ENCODE measurements around the gene DKC1.

The DKC1 gene

DNA sequence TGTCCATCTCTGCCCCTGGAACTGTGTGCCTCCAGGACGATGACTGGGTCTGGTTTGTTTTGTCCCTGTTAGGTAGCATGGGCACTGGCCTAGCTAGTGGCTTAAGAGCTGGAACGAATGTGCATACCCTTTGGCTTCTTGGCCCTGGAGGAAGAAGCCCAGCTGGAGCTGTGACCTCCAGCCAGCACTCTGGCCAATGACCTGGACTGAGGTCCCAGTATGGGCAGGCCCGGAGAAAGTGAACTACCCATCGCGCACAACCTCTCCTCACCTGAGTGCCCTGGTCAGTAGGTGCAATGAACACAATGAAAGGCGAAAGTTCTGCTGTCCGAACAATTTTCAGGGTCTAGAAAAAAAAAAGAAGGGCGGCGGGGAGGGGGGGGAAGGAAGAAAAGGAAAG is 18.3 kb downstream of the DKC1 start:
- TF ChIP-seq, protein P1, sequence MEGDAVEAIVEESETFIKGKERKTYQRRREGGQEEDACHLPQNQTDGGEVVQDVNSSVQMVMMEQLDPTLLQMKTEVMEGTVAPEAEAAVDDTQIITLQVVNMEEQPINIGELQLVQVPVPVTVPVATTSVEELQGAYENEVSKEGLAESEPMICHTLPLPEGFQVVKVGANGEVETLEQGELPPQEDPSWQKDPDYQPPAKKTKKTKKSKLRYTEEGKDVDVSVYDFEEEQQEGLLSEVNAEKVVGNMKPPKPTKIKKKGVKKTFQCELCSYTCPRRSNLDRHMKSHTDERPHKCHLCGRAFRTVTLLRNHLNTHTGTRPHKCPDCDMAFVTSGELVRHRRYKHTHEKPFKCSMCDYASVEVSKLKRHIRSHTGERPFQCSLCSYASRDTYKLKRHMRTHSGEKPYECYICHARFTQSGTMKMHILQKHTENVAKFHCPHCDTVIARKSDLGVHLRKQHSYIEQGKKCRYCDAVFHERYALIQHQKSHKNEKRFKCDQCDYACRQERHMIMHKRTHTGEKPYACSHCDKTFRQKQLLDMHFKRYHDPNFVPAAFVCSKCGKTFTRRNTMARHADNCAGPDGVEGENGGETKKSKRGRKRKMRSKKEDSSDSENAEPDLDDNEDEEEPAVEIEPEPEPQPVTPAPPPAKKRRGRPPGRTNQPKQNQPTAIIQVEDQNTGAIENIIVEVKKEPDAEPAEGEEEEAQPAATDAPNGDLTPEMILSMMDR (IDR thresholded peaks at IDR 0.05; ENCODE audit: low read depth, low read length): no peak
- peaks cover 8% of the 10 kb centered on the region for H3K27me3 ChIP-seq (ENCODE audit: insufficient read depth, low read depth, severe bottlenecking)
- no peak overlapping the region for H3K27ac ChIP-seq
- H3K4me3 ChIP-seq (ENCODE audit: low read depth, low read length): no peak overlapping the region
- DNase-seq: no peak
- peaks cover 51% of the 10 kb centered on the region for H3K36me3 ChIP-seq
- no peaks in the 10 kb centered on the region for H3K9me3 ChIP-seq (ENCODE audit: severe bottlenecking)

DNA sequence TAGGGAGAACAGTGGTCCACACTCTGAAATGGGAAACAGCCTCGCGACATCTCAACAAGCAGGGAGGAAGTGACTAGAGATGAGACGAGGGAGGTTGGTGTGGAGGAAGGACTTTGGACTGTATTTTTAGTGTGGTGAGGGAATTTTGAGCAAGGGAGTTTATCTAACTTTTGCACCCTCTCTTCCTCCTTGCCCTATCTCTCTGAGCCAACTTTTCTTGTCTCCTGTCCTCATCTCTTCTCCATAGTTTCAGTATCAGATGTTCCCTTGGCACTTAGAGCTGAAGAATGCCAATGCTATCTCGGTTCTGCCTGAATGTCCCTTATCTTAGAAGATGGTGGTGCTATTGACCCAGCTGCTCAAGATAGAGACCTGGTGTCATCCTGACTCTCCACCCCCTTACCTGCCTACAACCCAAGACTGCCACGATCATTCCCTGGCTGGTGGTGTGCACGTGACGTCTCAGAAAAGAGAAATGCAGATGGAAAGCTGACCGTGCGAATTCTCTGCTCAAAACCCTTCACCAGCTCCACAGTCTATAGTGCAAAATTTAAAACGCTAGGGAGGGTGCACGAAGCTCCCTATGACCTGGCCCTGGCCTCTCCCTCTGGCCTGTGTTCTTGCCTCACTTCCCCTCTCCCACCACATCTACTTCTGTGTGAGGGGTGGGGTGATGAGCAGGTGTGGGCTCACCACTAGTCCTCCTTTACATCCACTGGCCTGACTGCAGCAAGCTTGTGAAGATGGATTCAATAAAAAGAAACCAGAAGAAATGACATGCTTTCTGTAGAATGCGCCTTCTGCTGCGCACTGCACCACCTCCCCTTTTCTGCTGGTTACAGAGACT is 21.7 kb downstream of the DKC1 start:
- DNase-seq: no peak
- H3K27ac ChIP-seq: no peak overlapping the region
- TF ChIP-seq, protein P1 (IDR thresholded peaks at IDR 0.05; ENCODE audit: low read depth, low read length): no peak
- H3K4me3 ChIP-seq (ENCODE audit: low read depth, low read length): no peak overlapping the region
- H3K9me3 ChIP-seq (ENCODE audit: severe bottlenecking): no peaks in the 10 kb centered on the region
- no peaks in the 10 kb centered on the region for H3K27me3 ChIP-seq (ENCODE audit: insufficient read depth, low read depth, severe bottlenecking)
- H3K36me3 ChIP-seq: peaks cover 20% of the 10 kb centered on the region

DNA sequence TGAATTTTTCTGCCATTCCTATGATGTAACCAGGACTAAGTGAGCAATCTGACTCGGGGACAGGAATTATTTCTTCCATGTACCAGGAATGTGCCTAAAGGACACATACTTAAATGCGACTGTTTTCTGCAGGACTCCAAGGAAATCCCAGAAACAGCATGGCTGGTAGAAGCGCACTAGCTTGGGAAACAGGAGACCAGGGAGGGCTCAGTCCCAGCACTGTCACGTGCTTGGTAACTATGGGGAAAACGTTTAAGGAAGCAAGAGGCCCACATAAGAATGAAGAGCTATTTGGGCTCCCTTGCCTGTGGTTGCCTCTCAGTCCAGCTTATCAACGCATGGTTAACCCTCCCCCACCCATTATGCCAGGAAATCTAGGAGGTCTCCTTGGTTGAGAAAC is 23.1 kb downstream of the DKC1 start:
- Histone ChIP-seq H3K36me3 (peaks cover 6% of the 10 kb centered on the region), H3K27ac (no peak overlapping the region), H3K9me3 (ENCODE audit: severe bottlenecking) (no peaks in the 10 kb centered on the region), H3K27me3 (ENCODE audit: insufficient read depth, low read depth, severe bottlenecking) (no peaks in the 10 kb centered on the region), H3K4me3 (ENCODE audit: low read depth, low read length) (no peak overlapping the region)
- no peak for DNase-seq
- TF ChIP-seq, protein P1 (IDR thresholded peaks at IDR 0.05; ENCODE audit: low read depth, low read length): no peak

DNA sequence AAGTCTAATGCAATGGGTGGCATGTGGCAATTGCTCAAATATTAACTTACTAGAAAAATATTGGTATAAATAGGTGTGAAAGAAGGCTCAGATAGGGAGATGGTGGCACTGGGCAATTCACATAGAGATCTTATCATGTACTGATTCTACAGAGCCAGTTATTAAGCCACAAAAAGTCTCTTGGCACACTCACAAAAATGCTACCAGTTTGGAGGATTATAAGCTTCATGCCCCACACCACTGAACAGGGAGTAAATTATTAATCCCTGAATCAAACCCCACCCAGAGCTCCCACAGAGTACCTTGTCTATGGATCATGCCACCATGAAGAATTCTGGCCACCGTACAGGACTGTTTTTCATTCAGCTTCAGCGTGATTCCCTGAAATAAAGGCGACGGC is 28.8 kb downstream of the DKC1 start:
- Histone ChIP-seq H3K36me3 (no peaks in the 10 kb centered on the region; the same call in 1 of the 2 replicates), H3K27ac (no peak overlapping the region), H3K9me3 (ENCODE audit: severe bottlenecking) (no peaks in the 10 kb centered on the region), H3K4me3 (ENCODE audit: low read depth, low read length) (no peak overlapping the region), H3K27me3 (ENCODE audit: insufficient read depth, low read depth, severe bottlenecking) (no peaks in the 10 kb centered on the region)
- TF ChIP-seq, protein P1 (IDR thresholded peaks at IDR 0.05; ENCODE audit: low read depth, low read length): no peak
- no peak for DNase-seq

DNA sequence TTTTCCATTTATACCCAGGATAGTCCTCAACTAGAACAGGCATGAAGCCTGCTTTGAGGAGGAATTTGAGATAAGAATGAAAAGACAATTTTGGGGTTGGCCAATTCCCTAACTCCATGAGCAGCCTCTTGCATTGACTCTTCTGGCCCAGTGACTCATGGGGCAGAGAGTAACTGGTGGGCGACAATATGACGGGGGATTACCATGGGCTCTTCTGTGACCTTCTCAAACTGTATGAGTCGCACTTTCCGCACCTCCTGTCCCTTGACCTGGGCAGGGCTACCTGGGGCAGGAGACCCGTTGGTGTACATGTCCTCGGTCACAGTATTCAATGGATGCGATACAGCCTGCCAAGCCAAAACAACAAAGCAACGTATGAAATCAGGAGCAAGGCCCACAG is 29.3 kb downstream of the DKC1 start:
- no peak for DNase-seq
- no peak overlapping the region for H3K27ac ChIP-seq
- TF ChIP-seq, protein P1 (IDR thresholded peaks at IDR 0.05; ENCODE audit: low read depth, low read length): no peak
- no peak overlapping the region for H3K4me3 ChIP-seq (ENCODE audit: low read depth, low read length)
- no peaks in the 10 kb centered on the region for H3K9me3 ChIP-seq (ENCODE audit: severe bottlenecking)
- H3K27me3 ChIP-seq (ENCODE audit: insufficient read depth, low read depth, severe bottlenecking): no peaks in the 10 kb centered on the region
- no peaks in the 10 kb centered on the region; the same call in 1 of the 2 replicates for H3K36me3 ChIP-seq

Data from WERI-Rb-1 (cell line).